ENCODE data around the gene LIPC. TPM values are rescaled to one million over a fixed set of nuclear protein-coding genes. Genes with fewer than 3 reads are reported as not detected.

LIPC gene
- total RNA-seq, 3 donors from 2014 or later (not counting 1 experiment from before 2014, with no cell fraction given), result 5.3 to 7.1 (median 5.3) TPM

DNA sequence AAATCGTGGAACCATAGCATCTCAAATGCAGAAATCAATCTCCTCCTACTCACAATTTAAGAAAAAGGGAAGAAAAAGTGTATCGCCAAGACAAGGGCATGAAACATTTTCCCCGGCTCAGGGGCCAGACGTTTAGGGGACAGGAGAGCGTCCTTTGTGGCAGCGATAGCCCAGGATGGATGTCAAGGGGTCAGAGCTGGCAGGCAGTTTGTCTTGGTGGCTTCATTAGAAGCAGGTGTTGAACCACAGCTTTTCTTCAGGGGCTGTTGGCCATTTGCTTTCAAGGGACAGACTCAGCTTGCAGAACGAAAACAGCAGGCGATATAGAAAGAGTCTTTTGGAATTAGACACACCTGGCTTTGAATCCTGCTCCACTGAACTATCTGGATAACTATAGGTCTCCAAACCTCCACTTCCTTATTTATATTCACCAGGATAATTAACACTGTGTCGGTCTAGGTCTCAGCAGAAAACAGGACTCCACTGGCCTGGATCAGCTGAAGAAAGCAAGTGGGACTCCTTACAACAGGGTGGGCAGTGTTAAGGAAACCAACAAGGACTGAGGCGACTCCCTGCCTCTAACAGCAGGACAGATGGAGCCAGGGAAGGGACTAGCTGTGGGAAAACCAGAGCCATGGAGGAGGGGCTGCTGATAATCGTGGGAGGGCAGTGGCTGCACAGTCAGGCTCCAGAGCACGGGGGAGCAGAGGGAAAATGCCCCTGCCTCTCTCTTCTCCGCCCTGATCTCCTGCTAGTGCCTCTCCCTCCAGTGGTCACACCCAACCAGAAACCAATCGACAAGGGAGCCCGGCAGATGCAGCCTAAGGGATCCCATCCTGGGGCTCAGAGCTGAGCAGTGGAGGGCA, 123.6 kb downstream of the LIPC start:
- Histone ChIP-seq H3K27me3 (ENCODE audit: control insufficient read depth, insufficient read depth, low read length) (no peaks in the 10 kb centered on the region), H3K9me3 (ENCODE audit: control insufficient read depth, insufficient read depth, low read length) (no peaks in the 10 kb centered on the region), H3K4me3 (ENCODE audit: low read length) (no peak overlapping the region), H3K4me1 (ENCODE audit: control insufficient read depth, insufficient read depth, low read length) (peaks cover 33% of the 10 kb centered on the region), H3K27ac (ENCODE audit: low read length) (no peak overlapping the region), H3K36me3 (ENCODE audit: control insufficient read depth, insufficient read depth, low read length) (no peaks in the 10 kb centered on the region)
- 89% methylated on average over 15 of the region's 15 CpGs for WGBS (ENCODE audit: insufficient coverage)
- intact Hi-C loops (cut with micrococcal nuclease), result loop anchor here (10.0 kb wide), 1 partner anchor 81 kb away; no protein-coding TSS in a partner anchor
- Mint-ChIP-seq H3K27ac (no peak overlapping the region), H3K4me1 (peaks cover 39 to 47% of the 10 kb centered on the region in 2 donors), H3K4me3 (no peak overlapping the region), H3K27me3 (ENCODE audit: low read depth in 2 of 2) (peaks cover 10 to 15% of the 10 kb centered on the region in 2 donors), H3K9me3 (no peaks in the 10 kb centered on the region), H3K36me3 (no peaks in the 10 kb centered on the region)
- TF ChIP-seq, protein P1, sequence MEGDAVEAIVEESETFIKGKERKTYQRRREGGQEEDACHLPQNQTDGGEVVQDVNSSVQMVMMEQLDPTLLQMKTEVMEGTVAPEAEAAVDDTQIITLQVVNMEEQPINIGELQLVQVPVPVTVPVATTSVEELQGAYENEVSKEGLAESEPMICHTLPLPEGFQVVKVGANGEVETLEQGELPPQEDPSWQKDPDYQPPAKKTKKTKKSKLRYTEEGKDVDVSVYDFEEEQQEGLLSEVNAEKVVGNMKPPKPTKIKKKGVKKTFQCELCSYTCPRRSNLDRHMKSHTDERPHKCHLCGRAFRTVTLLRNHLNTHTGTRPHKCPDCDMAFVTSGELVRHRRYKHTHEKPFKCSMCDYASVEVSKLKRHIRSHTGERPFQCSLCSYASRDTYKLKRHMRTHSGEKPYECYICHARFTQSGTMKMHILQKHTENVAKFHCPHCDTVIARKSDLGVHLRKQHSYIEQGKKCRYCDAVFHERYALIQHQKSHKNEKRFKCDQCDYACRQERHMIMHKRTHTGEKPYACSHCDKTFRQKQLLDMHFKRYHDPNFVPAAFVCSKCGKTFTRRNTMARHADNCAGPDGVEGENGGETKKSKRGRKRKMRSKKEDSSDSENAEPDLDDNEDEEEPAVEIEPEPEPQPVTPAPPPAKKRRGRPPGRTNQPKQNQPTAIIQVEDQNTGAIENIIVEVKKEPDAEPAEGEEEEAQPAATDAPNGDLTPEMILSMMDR (IDR thresholded peaks at IDR 0.05), result no peak
- DNase-seq (no peak), ATAC-seq (no peak)

DNA sequence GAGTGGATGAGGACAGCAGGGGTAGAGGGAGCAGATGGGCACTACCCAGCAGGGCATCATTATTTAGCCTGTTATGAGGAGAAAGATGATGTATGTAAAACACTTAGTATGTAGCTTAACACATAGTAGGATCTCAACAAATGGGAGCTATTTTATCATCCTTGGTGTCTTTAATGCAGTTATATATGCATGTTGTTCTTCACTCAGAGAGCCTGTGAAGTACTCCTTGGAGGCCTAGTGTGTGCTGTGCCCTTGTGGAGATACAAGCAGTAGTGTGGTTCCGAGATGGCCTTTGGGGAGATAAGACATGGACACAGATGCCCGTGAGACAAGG, 124.2 kb downstream of the LIPC start:
- no peak overlapping the region for H3K4me3 Mint-ChIP-seq
- no peak overlapping the region for H3K27ac ChIP-seq (ENCODE audit: low read length)
- peaks cover 10 to 15% of the 10 kb centered on the region in 2 donors for H3K27me3 Mint-ChIP-seq (ENCODE audit: low read depth in 2 of 2)
- H3K27ac Mint-ChIP-seq, result no peak overlapping the region
- H3K4me1 Mint-ChIP-seq, result peaks cover 34 to 43% of the 10 kb centered on the region in 2 donors
- DNase-seq, result no peak
- ATAC-seq, result no peak
- no peaks in the 10 kb centered on the region for H3K9me3 Mint-ChIP-seq
- TF ChIP-seq, protein P1 (IDR thresholded peaks at IDR 0.05), result no peak
- intact Hi-C loops (cut with micrococcal nuclease), result loop anchor here (10.0 kb wide), 1 partner anchor 81 kb away; no protein-coding TSS in a partner anchor
- peaks cover 28% of the 10 kb centered on the region for H3K4me1 ChIP-seq (ENCODE audit: control insufficient read depth, insufficient read depth, low read length)
- H3K4me3 ChIP-seq (ENCODE audit: low read length), result no peak overlapping the region
- H3K9me3 ChIP-seq (ENCODE audit: control insufficient read depth, insufficient read depth, low read length), result no peaks in the 10 kb centered on the region
- H3K36me3 Mint-ChIP-seq, result no peaks in the 10 kb centered on the region
- H3K36me3 ChIP-seq (ENCODE audit: control insufficient read depth, insufficient read depth, low read length), result no peaks in the 10 kb centered on the region
- H3K27me3 ChIP-seq (ENCODE audit: control insufficient read depth, insufficient read depth, low read length), result no peaks in the 10 kb centered on the region
- WGBS (ENCODE audit: insufficient coverage), result 77% methylated on average over 2 of the region's 2 CpGs

DNA sequence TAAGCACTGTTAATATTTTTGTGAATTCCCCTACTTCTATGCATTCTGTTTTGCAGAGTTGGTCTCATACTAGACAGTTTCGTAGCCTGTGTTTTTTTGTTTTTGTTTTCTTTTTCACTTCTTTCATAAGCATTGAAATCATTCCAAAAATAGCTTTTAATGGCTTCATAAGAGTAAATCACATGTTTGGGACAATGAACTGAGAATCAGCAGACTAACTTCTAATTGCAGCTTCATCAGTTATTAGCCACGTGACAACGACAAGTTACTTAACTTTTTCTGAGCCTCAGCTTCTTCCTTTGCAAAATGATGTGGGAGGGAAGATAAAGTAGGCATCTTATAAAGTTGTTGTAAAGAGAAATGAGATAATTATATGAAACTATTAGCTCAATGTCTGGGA, 124.8 kb downstream of the LIPC start:
- 100% methylated on average over 2 of the region's 3 CpGs for WGBS (ENCODE audit: insufficient coverage)
- H3K4me3 Mint-ChIP-seq, result no peak overlapping the region
- peaks cover 10 to 15% of the 10 kb centered on the region in 2 donors for H3K27me3 Mint-ChIP-seq (ENCODE audit: low read depth in 2 of 2)
- Histone ChIP-seq H3K27me3 (ENCODE audit: control insufficient read depth, insufficient read depth, low read length) (no peaks in the 10 kb centered on the region), H3K27ac (ENCODE audit: low read length) (no peak overlapping the region), H3K4me1 (ENCODE audit: control insufficient read depth, insufficient read depth, low read length) (peaks cover 23% of the 10 kb centered on the region), H3K36me3 (ENCODE audit: control insufficient read depth, insufficient read depth, low read length) (no peaks in the 10 kb centered on the region), H3K9me3 (ENCODE audit: control insufficient read depth, insufficient read depth, low read length) (no peaks in the 10 kb centered on the region), H3K4me3 (ENCODE audit: low read length) (no peak overlapping the region)
- ATAC-seq (no peak), DNase-seq (no peak)
- peaks cover 29 to 38% of the 10 kb centered on the region in 2 donors for H3K4me1 Mint-ChIP-seq
- H3K36me3 Mint-ChIP-seq, result no peaks in the 10 kb centered on the region
- intact Hi-C loops (cut with micrococcal nuclease), result loop anchor here (10.0 kb wide), 1 partner anchor 82 kb away; no protein-coding TSS in a partner anchor
- TF ChIP-seq, protein P1 (IDR thresholded peaks at IDR 0.05), result no peak
- no peaks in the 10 kb centered on the region for H3K9me3 Mint-ChIP-seq
- no peak overlapping the region for H3K27ac Mint-ChIP-seq
